AG09309 (cell line): ENCODE data around the gene C4B.
"Not testable (repeated sequence)": the region's sequence is repeated elsewhere in the genome, so short reads cannot be mapped to it uniquely, and the experiment has no call there.

Source experiments
- DNase-seq: peaks from one replicate; pipeline ENCODE4 v3.0.0-alpha.2; 2010; ENCODE audit warnings: low read depth
- H3K4me3 ChIP-seq: 2 replicates; pipeline ENCODE4 v1.5.1; 2011; ENCODE audit warnings: mild to moderate bottlenecking, low read depth, low read length, moderate library complexity; ENCODE audit not compliant: control insufficient read depth

C4B gene

DNA sequence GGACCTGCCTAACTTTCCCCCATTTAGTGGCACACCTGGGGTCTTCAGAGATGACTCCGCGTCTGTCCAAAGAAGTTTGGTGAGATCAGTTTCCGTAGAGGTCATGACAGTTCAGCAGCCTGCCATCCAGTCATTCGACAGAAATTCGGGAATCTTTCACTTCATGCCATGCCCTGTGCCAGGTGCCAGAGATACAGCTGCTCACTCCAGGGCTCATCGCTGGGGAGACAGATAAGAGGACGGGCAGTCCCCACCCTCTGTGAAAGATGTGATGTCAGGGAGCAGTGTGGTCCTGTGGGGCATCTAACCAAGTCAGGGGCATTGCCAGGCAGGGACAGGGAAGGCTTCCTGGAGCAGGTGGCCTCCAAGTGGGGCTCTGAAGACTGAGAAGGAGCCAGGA, 11.3 kb upstream of the C4B start:
- not testable (repeated sequence) for H3K4me3 ChIP-seq, DNase-seq

DNA sequence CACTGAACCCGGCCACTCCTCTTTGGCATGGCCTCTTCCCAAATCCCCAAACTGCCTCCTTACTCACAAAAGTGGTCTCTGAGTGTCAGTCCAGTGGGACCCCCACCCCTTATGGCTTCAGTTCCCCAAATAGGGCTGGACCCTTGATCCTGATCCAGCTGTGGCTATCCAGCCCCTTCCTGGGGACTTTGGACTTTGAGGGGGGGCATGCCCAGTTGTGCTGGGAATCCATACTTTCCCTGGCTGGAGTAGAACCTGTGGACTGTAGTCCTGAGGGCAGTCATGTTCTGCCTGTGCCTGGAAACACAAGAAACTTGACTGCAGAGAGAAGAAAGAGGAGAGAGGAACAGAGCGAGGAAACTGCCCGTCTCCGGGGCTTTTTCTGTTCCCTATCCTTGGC, 10.2 kb upstream of the C4B start:
- not testable (repeated sequence) for H3K4me3 ChIP-seq, DNase-seq

DNA sequence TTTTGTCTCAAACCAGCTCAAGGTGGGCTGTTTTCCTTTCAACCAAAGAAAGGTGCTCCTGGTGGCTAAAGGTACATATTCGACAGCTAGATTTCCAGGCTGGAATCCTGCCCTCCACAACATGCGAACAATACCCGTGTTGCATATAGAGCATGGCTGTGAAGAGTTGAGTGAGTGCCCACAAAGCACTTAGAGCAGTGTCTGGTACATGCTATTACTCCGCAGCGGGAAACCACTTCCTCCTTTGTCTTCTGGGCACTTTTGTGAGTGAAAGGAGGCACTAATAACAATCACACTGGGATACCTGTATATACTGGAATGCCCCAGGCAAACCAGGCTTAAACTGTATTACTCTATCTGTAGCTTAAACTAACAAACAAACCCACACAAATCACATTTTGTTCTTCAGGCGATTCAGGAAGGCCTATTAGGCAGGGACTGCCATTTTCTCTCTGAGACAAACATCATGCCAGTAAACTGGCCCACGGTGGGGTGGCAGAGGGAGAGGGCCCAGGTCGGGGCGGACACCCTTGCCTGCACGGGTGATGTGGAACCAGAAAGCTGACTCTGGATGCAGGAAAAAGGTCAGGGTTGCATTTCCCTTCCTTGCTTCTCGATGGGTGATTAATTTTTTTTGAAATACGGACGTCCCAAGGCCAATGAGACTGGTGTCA, 9.6 kb upstream of the C4B start:
- DNase-seq, H3K4me3 ChIP-seq: not testable (repeated sequence)

DNA sequence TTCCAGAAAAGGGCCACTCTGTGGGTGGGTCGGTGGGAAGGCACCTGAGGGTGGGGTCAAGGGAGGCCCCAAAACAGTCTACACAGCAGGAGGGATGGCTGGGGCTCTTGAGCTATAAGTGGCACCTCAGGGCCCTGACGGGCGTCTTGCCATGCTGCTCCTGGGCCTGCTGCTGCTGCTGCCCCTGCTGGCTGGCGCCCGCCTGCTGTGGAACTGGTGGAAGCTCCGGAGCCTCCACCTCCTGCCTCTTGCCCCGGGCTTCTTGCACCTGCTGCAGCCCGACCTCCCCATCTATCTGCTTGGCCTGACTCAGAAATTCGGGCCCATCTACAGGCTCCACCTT, 9.1 kb upstream of the C4B start:
- DNase-seq, result not testable (repeated sequence)

DNA sequence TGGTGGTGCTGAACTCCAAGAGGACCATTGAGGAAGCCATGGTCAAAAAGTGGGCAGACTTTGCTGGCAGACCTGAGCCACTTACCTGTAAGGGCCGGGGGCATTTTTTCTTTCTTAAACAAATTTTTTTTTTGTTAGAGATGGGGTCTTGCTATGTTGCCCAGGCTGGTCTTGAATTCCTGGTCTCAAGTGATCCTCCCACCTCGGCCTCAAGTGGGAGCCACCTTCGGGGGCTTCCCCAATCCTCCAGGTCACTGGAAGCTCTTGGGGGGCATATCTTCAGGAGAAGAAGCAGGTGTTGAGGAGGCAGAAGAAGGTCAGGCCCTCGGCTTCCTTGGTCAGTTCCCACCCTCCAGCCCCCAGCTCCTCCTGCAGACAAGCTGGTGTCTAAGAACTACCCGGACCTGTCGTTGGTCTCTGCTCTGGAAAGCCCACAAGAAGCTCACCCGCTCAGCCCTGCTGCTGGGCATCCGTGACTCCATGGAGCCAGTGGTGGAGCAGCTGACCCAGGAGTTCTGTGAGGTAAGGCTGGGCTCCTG, 8.5 kb upstream of the C4B start:
- not testable (repeated sequence) for H3K4me3 ChIP-seq, DNase-seq

More for the DNA sequence above, 9.1 kb upstream of the C4B start:
- H3K4me3 ChIP-seq, result not testable (repeated sequence)

DNA sequence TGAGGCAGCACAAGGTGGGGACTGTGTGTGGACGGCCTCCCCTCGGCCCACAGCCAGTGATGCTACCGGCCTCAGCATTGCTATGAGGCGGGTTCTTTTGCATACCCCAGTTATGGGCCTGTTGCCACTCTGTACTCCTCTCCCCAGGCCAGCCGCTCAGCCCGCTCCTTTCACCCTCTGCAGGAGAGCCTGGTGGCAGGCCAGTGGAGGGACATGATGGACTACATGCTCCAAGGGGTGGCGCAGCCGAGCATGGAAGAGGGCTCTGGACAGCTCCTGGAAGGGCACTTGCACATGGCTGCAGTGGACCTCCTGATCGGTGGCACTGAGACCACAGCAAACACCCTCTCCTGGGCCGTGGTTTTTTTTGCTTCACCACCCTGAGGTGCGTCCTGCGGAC, 7.5 kb upstream of the C4B start:
- DNase-seq, H3K4me3 ChIP-seq: not testable (repeated sequence)

DNA sequence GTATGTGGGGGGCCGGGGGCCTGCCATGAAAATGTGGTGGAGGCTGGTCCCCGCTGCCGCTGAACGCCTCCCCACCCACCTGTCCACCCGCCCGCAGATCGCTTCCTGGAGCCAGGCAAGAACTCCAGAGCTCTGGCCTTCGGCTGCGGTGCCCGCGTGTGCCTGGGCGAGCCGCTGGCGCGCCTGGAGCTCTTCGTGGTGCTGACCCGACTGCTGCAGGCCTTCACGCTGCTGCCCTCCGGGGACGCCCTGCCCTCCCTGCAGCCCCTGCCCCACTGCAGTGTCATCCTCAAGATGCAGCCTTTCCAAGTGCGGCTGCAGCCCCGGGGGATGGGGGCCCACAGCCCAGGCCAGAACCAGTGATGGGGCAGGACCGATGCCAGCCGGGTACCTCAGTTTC, 6.6 kb upstream of the C4B start:
- H3K4me3 ChIP-seq, DNase-seq: not testable (repeated sequence)

DNA sequence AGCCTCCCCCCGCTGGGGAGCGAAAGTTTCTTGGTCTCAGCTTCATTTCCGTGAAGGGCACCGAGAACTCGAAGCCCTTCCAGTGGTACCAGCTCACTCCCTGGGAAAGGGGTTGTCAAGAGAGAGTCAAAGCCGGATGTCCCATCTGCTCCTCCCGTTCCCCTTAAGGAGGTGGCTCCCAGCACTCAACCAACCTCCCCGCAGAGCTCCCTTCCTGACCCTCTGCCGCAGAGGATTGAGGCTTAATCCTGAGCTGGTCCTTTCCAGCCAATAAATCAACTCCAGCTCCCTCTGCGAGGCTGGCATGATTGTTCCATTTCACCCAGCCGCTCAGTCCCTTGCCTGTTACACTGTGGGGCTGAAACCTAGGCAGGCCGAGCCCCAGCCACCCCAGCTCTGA, 6.0 kb upstream of the C4B start:
- not testable (repeated sequence) for H3K4me3 ChIP-seq, DNase-seq

DNA sequence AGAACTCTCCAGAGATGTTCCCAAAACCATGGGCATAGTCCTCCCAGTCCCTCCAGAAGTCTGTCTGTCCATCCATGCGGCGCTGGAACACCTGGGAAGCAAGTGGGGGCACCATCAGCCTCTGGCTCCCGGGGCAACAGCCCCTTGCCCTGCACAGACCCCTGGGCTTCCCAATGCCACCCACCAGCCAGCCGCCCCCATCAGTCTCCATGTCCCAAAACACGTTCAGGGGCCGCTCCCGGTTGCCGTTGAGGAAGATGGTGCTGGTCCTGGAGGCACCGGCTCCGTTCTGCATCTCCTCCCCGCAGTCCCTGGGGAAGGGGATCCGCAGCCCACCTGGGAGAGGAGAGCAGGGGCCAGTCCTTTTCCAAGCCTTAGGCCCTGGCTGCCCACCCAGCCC, 5.1 kb upstream of the C4B start:
- not testable (repeated sequence) for H3K4me3 ChIP-seq, DNase-seq

DNA sequence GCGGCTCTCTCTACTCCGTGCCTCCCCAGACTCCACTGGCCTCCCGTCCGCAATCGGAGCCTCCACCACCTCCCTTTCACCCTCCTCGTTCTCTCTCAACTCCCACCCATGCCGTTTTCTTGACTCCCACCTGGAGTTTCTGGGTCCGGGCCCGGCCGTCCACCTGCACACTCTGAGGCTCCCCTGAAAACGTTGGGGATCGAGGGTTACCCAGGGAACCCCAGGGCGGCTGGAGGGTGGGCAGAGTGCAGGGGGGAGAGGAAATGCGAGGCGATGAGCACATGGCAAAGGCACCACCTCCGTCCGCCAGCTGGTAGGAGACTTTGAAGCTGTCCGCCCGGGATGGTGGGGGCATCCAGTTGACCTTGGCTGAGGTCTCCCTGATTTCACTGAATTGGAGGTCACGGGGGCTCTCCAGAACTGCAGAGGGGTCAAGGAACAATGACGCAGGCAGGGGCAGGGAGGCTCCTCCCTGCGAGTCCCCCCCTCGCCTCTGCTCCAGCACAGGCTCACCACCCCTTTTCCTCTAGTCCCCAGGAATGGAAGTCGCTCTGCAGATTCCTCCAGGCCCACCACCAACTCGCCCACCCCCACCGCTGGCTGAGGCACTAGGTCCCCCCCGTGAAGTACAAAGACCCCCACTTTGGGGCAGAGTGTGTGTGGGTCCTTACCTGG, 3.6 kb upstream of the C4B start:
- not testable (repeated sequence) for H3K4me3 ChIP-seq, DNase-seq

DNA sequence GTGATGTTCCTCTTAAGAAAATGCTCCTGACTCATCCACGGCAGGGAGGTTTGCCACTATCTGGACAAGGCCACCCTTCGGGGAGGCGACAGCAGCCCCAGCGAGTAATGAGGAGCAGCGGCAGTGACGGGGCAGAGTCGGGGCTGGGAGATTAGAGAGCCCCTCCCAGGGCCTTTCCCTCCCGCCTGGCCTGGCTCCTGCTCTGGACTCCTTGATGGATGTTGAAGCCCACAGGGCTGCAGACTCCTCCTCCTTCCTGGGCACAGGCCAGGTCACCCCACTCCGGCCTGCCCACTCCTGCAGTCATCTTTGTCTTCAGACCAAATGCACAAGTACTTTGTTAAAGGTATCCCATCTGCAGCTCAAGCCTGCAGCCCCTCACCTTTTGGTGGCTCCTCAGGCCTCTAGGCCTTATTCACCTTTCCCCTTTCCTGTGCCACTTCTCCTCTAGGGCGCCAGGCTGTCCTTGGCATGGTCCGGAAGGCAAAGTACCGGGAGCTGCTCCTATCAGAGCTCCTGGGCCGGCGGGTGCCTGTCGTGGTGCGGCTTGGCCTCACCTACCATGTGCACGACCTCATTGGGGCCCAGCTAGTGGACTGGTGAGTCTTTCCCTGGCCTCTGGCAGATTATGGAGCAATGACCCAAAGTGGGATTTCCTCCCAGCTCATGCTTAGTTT, 1.5 kb upstream of the C4B start:
- DNase-seq, H3K4me3 ChIP-seq: not testable (repeated sequence)

DNA sequence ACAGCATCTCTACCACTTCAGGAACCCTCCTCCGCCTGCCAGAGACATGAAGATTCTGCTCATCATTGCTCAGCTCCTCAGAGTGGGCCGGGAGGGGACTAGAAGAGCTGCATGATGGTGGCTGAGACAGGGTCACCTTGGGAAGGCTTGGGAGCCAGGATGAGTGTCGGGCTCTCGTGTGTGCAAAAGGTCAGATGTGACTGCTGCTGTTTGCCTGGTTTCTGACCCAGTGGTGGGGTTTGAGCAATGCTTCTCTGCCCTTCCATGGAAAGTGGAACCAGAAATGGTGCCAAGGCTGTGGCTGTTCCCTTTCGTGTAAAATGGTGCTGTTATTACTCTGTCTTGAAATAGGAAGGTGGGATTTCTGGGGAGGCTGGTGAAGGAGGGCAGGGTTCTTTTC, 857 bp upstream of the C4B start:
- H3K4me3 ChIP-seq, DNase-seq: not testable (repeated sequence)

DNA sequence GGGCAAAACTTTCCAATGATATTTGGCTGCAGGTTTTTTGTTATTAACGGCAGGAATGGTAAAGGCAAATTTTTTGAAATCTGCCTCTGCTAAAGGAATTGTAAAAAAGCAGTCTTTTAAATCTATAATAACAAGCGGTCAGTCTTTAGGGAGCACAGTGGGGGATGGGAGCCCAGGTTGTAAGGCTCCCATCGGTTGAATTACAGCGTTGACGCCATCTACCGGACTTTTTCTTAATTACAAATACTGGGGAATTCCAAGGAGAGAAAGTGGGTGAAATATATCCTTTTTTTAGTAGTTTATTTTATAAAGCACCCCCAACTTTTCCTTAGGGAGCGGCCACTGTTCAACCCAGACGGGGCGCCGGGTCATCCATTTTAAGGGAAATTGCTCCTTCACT, 7.5 kb downstream of the C4B start:
- not testable (repeated sequence) for H3K4me3 ChIP-seq, DNase-seq

DNA sequence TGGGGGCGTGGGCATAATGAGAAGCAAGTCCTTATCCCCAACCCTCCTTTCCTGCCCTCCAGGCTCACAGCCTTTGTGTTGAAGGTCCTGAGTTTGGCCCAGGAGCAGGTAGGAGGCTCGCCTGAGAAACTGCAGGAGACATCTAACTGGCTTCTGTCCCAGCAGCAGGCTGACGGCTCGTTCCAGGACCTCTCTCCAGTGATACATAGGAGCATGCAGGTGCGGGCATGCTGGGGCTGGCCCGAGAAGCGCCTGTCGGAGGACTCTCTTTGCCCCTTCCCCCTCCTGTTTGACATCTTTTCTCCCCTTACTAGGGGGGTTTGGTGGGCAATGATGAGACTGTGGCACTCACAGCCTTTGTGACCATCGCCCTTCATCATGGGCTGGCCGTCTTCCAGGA, 14.0 kb downstream of the C4B start:
- H3K4me3 ChIP-seq, DNase-seq: not testable (repeated sequence)

DNA sequence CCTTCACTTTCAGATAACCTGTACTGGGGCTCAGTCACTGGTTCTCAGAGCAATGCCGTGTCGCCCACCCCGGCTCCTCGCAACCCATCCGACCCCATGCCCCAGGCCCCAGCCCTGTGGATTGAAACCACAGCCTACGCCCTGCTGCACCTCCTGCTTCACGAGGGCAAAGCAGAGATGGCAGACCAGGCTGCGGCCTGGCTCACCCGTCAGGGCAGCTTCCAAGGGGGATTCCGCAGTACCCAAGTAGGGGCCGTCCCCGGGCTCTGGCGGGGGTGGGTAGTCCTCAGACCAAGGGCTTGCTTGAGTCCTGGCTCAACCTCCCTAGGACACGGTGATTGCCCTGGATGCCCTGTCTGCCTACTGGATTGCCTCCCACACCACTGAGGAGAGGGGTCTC, 15.0 kb downstream of the C4B start:
- not testable (repeated sequence) for DNase-seq, H3K4me3 ChIP-seq

DNA sequence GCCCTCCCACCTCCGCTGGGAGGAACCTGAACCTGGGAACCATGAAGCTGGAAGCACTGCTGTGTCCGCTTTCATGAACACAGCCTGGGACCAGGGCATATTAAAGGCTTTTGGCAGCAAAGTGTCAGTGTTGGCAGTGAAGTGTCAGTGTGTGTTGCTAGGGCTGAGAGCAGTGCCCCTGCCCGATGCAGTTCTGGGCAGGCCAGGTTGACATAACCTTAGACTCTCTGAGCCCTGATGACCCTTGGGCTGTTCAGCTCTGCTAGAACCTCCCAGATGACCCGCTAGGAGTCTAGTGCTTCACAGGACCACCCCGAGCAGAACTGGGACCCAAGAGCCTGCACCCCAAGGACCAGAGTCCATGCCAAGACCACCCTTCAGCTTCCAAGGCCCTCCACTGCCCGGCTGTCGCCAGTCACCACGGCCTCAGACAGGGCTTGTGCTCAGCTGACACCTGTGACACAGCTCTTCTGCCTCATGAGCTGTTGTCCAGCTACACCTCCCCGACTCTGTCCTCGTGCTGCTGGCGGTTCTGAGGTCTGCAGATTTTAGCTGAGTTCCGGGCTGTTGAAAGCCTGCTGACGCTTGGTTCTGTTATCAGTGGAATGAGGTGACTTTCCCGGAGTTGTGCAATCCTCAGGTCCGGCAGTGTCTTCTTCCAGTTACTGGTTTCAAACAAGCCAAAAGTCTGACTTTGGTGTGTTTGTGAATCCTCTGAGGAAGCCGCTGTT, 20.9 kb downstream of the C4B start:
- H3K4me3 ChIP-seq, DNase-seq: not testable (repeated sequence)

DNA sequence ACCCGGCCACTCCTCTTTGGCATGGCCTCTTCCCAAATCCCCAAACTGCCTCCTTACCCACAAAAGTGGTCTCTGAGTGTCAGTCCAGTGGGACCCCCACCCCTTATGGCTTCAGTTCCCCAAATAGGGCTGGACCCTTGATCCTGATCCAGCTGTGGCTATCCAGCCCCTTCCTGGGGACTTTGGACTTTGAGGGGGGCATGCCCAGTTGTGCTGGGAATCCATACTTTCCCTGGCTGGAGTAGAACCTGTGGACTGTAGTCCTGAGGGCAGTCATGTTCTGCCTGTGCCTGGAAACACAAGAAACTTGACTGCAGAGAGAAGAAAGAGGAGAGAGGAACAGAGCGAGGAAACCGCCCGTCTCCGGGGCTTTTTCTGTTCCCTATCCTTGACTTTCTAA, 22.5 kb downstream of the C4B start:
- H3K4me3 ChIP-seq, DNase-seq: not testable (repeated sequence)

DNA sequence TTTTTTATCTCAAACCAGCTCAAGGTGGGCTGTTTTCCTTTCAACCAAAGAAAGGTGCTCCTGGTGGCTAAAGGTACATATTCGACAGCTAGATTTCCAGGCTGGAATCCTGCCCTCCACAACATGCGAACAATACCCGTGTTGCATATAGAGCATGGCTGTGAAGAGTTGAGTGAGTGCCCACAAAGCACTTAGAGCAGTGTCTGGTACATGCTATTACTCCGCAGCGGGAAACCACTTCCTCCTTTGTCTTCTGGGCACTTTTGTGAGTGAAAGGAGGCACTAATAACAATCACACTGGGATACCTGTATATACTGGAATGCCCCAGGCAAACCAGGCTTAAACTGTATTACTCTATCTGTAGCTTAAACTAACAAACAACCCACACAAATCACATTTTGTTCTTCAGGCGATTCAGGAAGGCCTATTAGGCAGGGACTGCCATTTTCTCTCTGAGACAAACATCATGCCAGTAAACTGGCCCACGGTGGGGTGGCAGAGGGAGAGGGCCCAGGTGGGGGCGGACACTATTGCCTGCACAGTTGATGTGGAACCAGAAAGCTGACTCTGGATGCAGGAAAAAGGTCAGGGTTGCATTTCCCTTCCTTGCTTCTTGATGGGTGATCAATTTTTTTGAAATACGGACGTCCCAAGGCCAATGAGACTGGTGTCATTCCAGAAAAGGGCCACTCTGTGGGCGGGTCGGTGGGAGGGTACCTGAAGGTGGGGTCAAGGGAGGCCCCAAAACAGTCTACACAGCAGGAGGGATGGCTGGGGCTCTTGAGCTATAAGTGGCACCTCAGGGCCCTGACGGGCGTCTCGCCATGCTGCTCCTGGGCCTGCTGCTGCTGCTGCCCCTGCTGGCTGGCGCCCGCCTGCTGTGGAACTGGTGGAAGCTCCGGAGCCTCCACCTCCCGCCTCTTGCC, 23.3 kb downstream of the C4B start, which contains the start of gene CYP21A2:
Gene CYP21A2, plus strand, starts transcription at position 818 of the 927 bp plus-strand sequence. Its CDS starts 8 bp downstream, at position 826.
- H3K4me3 ChIP-seq, DNase-seq: not testable (repeated sequence)
